Muscle of leg (tissue), 11 donors: ENCODE results near the gene KCND3. TPM values are rescaled to one million over a fixed set of nuclear protein-coding genes. Genes with fewer than 3 reads are reported as not detected.

Experiments used
- DNase-seq: peaks from one replicate; pipeline ENCODE4 v3.0.0; 2013
- H3K27ac ChIP-seq: one replicate; pipeline ENCODE4 v1.5.1; 2013; ENCODE audit warnings: mild to moderate bottlenecking, low read length, control low read depth
- H3K27me3 ChIP-seq: one replicate; pipeline ENCODE4 v1.6.1; 2013; ENCODE audit warnings: low read length; ENCODE audit not compliant: control insufficient read depth, insufficient read depth
- H3K36me3 ChIP-seq: one replicate; pipeline ENCODE4 v1.6.1; 2013; ENCODE audit warnings: low read length; ENCODE audit not compliant: control insufficient read depth, insufficient read depth
- H3K4me1 ChIP-seq: one replicate; pipeline ENCODE4 v1.6.1; 2013; ENCODE audit warnings: low read length; ENCODE audit not compliant: control insufficient read depth, insufficient read depth
- H3K4me3 ChIP-seq: one replicate; pipeline ENCODE4 v1.5.1; 2013; ENCODE audit warnings: low read length, control low read depth
- H3K9me3 ChIP-seq: replicated peaks from 2 replicates; pipeline ENCODE4 v1.6.1; 2013; ENCODE audit warnings: low read depth, low read length; ENCODE audit not compliant: control insufficient read depth
- WGBS: methylation state at CpG from one replicate; pipeline ENCODE4 v1.1.5; 2013; ENCODE audit warnings: missing lambda C conversion rate; ENCODE audit not compliant: insufficient coverage; 5-methylcytosine and 5-hydroxymethylcytosine counted together
- polyA plus RNA-seq, 8 donors: library from polyadenylated mRNA; unstranded; fragments of 120-200 nt; gene quantifications; one replicate each; pipeline versions ENCODE4 v1.2.1 to v1.2.3, GENCODE V29; 2013; ENCODE audit warnings: inconsistent platforms in 1 of 8, low replicate concordance in 1 of 8; ENCODE audit not compliant: insufficient read length in 8 of 8, insufficient read depth in 1 of 8
- total RNA-seq: library from RNA; stranded (reverse); fragments of 120-200 nt; gene quantifications from one replicate; pipeline ENCODE4 v1.2.4, GENCODE V29; 2013

KCND3 gene
- total and polyA plus RNA-seq, 9 donors: 0.84 to 1.9 (median 1.5) TPM

DNA sequence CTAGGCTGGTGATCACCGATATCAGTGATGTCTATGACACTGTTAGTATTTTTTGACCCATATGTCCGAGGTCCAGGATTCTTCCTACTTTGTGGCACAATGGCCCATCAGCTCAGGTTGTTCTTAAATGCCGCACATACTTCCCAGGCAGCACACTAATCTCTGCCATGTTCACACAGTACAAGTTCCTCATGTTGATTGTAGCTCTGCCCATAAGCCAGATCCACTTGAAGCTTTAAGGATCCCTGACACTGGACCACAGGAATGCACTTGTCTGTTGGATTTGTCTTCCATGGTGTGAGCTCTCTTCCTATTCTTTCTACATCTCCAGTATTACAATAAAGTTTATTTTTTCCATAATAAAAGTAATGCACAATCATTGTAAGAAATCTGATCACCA is 164.3 kb downstream of the KCND3 start:
- H3K27ac ChIP-seq: no peak overlapping the region
- H3K9me3 ChIP-seq: peaks cover 3% of the 10 kb centered on the region
- H3K27me3 ChIP-seq: peaks cover 2% of the 10 kb centered on the region
- H3K4me3 ChIP-seq: no peak overlapping the region
- WGBS: 93% methylated on average over 3 of the region's 3 CpGs
- DNase-seq: no peak
- H3K36me3 ChIP-seq: no peaks in the 10 kb centered on the region
- no peaks in the 10 kb centered on the region for H3K4me1 ChIP-seq

DNA sequence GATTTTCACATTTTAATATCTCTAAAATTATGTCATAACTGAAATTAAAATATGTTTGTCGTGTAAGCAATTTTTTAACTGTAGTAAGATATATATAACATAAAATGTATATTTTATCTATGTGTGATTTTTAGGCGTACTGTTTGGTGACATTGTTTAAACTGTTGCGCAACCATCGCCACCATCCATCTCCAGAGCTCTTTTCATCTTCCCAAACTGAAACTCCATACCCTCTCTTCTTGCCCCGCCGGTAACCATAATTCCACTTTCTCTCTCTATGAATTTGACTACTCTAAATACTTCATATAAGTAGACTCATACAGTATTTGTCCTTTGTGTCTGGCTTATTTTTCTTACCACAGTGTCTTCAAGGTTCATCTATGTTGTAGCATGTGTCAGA is 167.3 kb downstream of the KCND3 start:
- H3K27me3 ChIP-seq: no peaks in the 10 kb centered on the region
- no peak for DNase-seq
- H3K9me3 ChIP-seq: peaks cover 3% of the 10 kb centered on the region
- H3K36me3 ChIP-seq: no peaks in the 10 kb centered on the region
- WGBS: no CpG with 5 or more reads among the region's 6 CpGs
- H3K4me3 ChIP-seq: no peak overlapping the region
- H3K27ac ChIP-seq: no peak overlapping the region
- H3K4me1 ChIP-seq: no peaks in the 10 kb centered on the region

DNA sequence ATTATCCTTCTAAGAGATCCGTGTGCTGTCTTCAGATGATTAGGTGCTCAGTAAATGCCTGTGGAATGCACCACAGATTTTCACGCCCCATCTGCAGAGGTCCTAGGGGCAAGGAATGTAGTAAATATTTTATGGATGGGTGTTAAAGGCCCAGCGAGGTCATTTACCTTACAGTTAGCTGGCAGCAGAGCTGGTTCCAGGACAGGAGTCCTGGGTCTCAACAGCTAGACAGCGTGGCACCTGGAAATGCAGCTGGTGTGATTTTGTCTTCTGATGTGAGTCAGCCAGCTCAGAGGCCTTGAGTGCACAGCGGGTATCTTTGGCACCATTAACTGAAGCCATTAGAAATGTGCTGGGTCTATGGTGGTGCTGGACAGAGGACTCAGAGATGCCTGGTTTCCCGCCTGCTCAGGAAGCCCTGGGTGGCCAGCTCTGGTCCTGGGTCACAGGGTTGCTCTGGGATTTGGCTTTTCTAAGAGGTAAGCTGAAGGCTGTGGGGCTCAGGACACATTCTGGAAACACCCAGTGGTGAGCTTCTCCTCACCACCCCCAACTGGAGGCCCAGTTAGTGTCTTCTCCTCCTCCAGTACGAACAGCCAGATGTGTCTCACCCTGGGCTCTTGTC is 168.2 kb downstream of the KCND3 start:
- no peak for DNase-seq
- Histone ChIP-seq H3K4me3 (no peak overlapping the region), H3K36me3 (no peaks in the 10 kb centered on the region), H3K4me1 (no peaks in the 10 kb centered on the region), H3K27ac (no peak overlapping the region), H3K27me3 (no peaks in the 10 kb centered on the region), H3K9me3 (peaks cover 3% of the 10 kb centered on the region)
- WGBS: 75% methylated on average over 5 of the region's 7 CpGs

DNA sequence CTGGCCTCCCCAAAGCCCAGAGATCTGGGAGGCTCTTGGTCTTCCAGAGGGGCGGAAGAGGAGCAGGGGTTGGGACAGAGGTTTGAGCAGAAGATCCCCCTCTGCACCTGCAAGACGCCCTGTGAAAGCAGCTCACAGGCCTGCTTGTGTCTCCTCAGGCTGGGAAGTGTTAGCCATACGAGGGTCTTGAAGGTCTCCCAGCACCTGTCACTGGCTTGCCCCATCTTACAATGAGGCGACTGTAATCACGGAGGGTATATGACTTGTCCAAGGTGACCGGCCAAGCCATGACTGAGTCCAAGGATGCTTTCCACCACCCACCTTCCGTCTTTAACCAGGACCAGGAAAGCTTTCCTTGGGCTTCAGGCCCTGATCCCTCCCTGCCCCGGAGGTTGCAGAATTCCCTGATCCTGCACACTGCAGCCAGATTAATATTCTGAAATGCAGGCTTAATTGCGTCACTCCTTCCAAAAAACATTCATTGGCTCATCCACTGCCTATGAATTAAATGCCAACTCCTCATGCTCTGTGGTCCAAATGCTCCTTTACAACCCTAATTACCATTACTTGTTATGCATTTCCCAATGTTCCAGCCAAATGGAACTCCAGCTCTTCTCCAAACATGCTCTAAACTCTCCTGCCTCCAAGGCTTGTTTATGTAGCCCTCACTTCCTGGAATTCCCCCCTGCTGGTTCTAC is 169.8 kb downstream of the KCND3 start:
- no peaks in the 10 kb centered on the region for H3K36me3 ChIP-seq
- WGBS: 76% methylated on average over 7 of the region's 9 CpGs
- H3K9me3 ChIP-seq: peaks cover 2% of the 10 kb centered on the region
- no peak overlapping the region for H3K27ac ChIP-seq
- no peak overlapping the region for H3K4me3 ChIP-seq
- no peaks in the 10 kb centered on the region for H3K4me1 ChIP-seq
- no peaks in the 10 kb centered on the region for H3K27me3 ChIP-seq
- DNase-seq: no peak

DNA sequence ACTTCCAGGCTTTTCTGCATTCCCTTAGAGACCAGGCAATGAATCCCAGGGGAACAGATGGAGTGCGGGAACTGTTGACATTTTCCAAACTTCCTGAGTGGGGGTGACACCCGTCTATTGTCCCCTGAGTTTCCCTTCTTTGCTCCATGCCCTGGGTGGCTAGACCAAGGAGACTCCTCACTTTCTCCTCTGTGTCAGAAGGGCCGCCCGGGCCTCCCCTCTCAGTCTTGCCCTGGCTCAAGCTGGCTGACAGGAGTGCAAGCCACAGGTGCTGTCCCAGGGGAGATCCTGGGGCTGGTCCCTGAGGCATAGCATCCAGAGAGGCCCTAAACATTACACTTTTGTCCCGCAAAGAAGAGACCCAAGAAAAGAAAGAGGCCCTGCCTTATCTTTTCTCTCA is 170.9 kb downstream of the KCND3 start:
- no peaks in the 10 kb centered on the region for H3K27me3 ChIP-seq
- no peaks in the 10 kb centered on the region for H3K36me3 ChIP-seq
- 57% methylated on average over 1 of the region's 5 CpGs for WGBS
- H3K27ac ChIP-seq: no peak overlapping the region
- DNase-seq: no peak
- H3K4me1 ChIP-seq: no peaks in the 10 kb centered on the region
- H3K9me3 ChIP-seq: no peaks in the 10 kb centered on the region
- no peak overlapping the region for H3K4me3 ChIP-seq

DNA sequence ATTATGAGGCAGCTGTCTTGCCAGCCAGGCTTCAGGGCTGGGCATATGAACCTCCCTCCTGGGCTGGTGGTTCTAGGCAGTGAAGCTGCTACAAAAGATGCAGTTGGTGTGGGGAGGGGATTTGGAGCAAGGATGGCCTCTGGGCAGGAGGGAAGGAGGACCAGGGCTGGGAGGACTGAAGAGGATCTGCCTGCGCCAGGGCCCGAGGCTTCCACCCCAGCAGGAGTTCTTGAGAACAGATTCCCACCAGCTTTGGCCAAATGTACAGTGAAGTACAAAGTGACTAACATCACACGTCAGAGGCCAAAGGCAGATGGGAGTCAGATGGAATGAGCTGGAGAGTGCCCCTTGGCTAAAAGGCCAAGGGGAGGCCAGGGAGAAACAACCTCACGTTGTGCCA is 171.4 kb downstream of the KCND3 start:
- no peaks in the 10 kb centered on the region for H3K27me3 ChIP-seq
- WGBS: 63% methylated on average over 4 of the region's 4 CpGs
- H3K9me3 ChIP-seq: no peaks in the 10 kb centered on the region
- H3K36me3 ChIP-seq: no peaks in the 10 kb centered on the region
- H3K27ac ChIP-seq: no peak overlapping the region
- DNase-seq: no peak
- H3K4me3 ChIP-seq: no peak overlapping the region
- H3K4me1 ChIP-seq: no peaks in the 10 kb centered on the region

DNA sequence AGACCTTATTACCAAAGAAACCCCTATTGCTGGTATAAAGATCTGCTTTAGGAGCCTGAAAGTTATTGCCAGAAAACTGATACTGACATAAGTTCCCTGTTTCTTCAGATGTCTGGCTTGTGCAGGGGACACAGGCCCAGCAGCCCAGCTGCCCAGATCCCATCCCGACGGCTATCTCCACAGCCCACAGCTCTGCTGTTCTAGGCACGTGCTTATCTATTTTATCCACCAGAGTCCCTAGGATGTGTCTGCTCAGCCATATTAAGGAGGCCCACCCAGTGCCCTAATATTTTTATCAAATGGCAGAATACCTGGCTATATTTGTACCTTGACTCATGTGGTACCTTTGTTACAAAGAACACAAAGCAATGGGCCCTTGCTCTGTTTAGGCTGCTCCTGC is 174.8 kb downstream of the KCND3 start:
- no peaks in the 10 kb centered on the region for H3K4me1 ChIP-seq
- DNase-seq: no peak
- H3K27ac ChIP-seq: no peak overlapping the region
- no peaks in the 10 kb centered on the region for H3K27me3 ChIP-seq
- H3K9me3 ChIP-seq: no peaks in the 10 kb centered on the region
- no peaks in the 10 kb centered on the region for H3K36me3 ChIP-seq
- no peak overlapping the region for H3K4me3 ChIP-seq
- 60% methylated on average over 3 of the region's 3 CpGs for WGBS

DNA sequence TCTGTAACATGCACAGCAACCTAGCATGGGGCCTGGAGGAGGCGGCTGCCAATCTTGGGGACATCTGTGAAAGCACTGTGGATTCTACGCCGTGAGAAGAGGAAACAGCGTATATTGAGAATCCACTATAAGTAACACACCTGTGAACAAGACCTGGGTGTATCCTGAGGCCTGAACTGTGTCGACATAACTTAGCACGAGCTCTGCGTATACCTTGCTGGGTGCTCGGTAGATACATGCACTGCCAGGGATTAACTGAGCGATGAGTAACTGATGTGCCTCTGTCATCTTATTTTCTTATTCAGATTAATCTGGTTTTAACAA is 175.2 kb downstream of the KCND3 start:
- no peak for DNase-seq
- 90% methylated on average over 7 of the region's 9 CpGs for WGBS
- Histone ChIP-seq H3K4me3 (no peak overlapping the region), H3K27me3 (no peaks in the 10 kb centered on the region), H3K4me1 (no peaks in the 10 kb centered on the region), H3K36me3 (no peaks in the 10 kb centered on the region), H3K27ac (no peak overlapping the region), H3K9me3 (no peaks in the 10 kb centered on the region)

DNA sequence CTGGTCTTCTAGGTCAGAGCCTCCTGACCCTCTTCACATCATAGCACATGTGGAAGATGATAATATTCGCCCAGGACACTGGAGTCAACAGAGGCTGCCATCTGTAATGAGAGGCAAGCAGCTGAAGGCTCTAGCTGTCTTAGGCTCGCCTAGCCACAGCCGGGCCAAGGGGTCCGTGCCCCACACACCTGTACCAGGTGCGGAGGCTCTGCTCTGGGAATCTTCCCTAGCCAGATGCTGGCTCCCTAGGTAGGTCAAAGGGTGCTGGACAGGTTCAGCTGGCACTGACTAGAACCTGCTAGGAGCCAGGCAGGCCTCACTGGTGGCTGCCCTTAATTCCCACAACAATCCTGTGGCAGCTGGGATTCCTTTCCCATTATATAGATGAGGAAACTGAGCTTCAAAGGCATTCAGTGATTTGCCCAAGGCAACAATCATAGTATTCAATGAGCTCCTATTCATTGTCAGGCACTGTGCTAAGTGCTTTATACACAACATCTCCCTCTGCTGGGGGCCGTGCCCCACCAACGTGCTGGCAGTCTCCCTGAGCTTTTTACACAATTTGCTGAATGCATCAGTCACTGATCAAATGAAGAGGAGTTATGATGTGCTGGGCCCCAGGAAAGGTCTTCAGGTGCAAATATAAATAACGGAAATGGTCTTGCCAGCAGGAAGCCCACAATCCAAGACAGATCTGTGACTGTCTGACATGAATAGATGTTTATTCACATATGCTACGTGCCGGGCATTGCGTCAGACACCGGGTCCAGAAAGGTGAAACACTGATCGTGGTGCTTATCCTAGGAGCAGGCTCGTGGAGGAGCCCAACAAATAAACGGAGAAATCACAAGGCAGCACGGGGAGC is 175.8 kb downstream of the KCND3 start:
- no peaks in the 10 kb centered on the region for H3K27me3 ChIP-seq
- WGBS: 68% methylated on average over 16 of the region's 16 CpGs
- no peak overlapping the region for H3K27ac ChIP-seq
- no peak for DNase-seq
- no peak overlapping the region for H3K4me3 ChIP-seq
- H3K9me3 ChIP-seq: no peaks in the 10 kb centered on the region
- no peaks in the 10 kb centered on the region for H3K36me3 ChIP-seq
- no peaks in the 10 kb centered on the region for H3K4me1 ChIP-seq

DNA sequence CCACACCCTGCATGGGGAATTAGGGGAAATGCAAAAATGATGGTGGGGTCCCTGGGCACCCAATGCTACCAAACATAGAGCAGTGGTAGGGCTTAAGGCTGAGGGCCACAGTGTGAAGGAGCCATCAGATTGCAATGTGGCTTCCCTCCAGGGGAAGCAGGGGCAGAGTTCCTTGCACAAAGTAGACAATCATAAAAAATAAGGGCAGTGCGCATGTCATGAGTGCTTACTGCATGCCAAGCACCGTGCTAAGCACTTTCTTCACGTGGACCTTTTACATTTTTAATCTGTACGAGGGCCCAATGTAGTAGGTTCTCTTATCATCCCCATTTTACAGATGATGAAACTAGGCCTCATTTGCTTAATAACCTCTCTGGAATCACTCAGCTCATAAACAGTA is 177.2 kb downstream of the KCND3 start:
- 83% methylated on average over 1 of the region's 4 CpGs for WGBS
- Histone ChIP-seq H3K4me3 (no peak overlapping the region), H3K27ac (no peak overlapping the region), H3K9me3 (no peaks in the 10 kb centered on the region), H3K27me3 (no peaks in the 10 kb centered on the region), H3K36me3 (no peaks in the 10 kb centered on the region), H3K4me1 (no peaks in the 10 kb centered on the region)
- no peak for DNase-seq
